ENCODE data around the gene ZNF213.

GRCh38 chr16:3158026-3158509 lies 23.2 kb downstream of the ZNF213 start:
- no peak for TF ChIP-seq CTCF (IDR thresholded peaks at IDR 0.05; ENCODE audit: poor library complexity)
- TF ChIP-seq EZH2 (IDR thresholded peaks at IDR 0.05; ENCODE audit: borderline replicate concordance): no peak
- TF ChIP-seq EZH2phosphoT487 (IDR thresholded peaks at IDR 0.05; ENCODE audit: low read depth, severe bottlenecking, unreplicated experiment): no peak
